H9 (cell line): ENCODE measurements around the gene GPC6. TPM values are rescaled to one million over a fixed set of nuclear protein-coding genes. Genes with fewer than 3 reads are reported as not detected.

Experiments
- DNase-seq: peaks from one replicate; pipeline ENCODE4 v3.0.0-alpha.2; 2017
- H2AFZ ChIP-seq: one replicate; pipeline ENCODE4 v1.6.1; 2013; ENCODE audit warnings: mild to moderate bottlenecking, low read length, control low read depth, moderate library complexity
- H2AK5ac ChIP-seq: 2 replicates; pipeline ENCODE4 v1.6.1; 2013; ENCODE audit warnings: low read length, control low read depth, mixed read lengths; ENCODE audit not compliant: insufficient read length
- H2BK120ac ChIP-seq: one replicate; pipeline ENCODE4 v1.6.1; 2013; ENCODE audit warnings: low read depth, mild to moderate bottlenecking, low read length, control low read depth, inconsistent platforms; ENCODE audit not compliant: poor library complexity, severe bottlenecking
- H2BK12ac ChIP-seq: 2 replicates; pipeline ENCODE4 v1.6.1; 2013; ENCODE audit warnings: low read length, control low read depth, mixed read lengths, low read depth; ENCODE audit not compliant: insufficient read length
- H2BK15ac ChIP-seq: 2 replicates; pipeline ENCODE4 v1.6.1; 2013; ENCODE audit warnings: low read depth, low read length, control low read depth
- H2BK20ac ChIP-seq: one replicate; pipeline ENCODE4 v1.6.1; 2013; ENCODE audit warnings: low read depth, mild to moderate bottlenecking, low read length, control low read depth, inconsistent platforms; ENCODE audit not compliant: poor library complexity, severe bottlenecking
- H2BK5ac ChIP-seq: 2 replicates; pipeline ENCODE4 v1.6.1; 2013; ENCODE audit warnings: low read length, control low read depth, mixed read lengths; ENCODE audit not compliant: insufficient read length
- H3K14ac ChIP-seq: 2 replicates; pipeline ENCODE4 v1.6.1; 2013; ENCODE audit warnings: low read length, control low read depth; ENCODE audit not compliant: insufficient read depth
- H3K18ac ChIP-seq: 2 replicates; pipeline ENCODE4 v1.6.1; 2013; ENCODE audit warnings: low read depth, mild to moderate bottlenecking, mixed read lengths, low read length, control low read depth; ENCODE audit not compliant: insufficient read length
- H3K23ac ChIP-seq: 2 replicates; pipeline ENCODE4 v1.6.1; 2013; ENCODE audit warnings: low read length, control low read depth, mixed read lengths, low read depth; ENCODE audit not compliant: insufficient read length
- H3K23me2 ChIP-seq: 2 replicates; pipeline ENCODE4 v1.6.1; 2013; ENCODE audit warnings: low read depth, mild to moderate bottlenecking, mixed read lengths, low read length, control low read depth; ENCODE audit not compliant: insufficient read length, poor library complexity, severe bottlenecking
- H3K27ac ChIP-seq: 2 replicates; pipeline ENCODE4 v1.5.1; 2013; ENCODE audit warnings: low read length, control low read depth, mixed read lengths, low read depth; ENCODE audit not compliant: insufficient read length
- H3K27me3 ChIP-seq: 2 replicates; pipeline ENCODE4 v1.6.1; 2013; ENCODE audit warnings: low read length, control low read depth, inconsistent platforms; ENCODE audit not compliant: insufficient read depth
- H3K4ac ChIP-seq: 2 replicates; pipeline ENCODE4 v1.6.1; 2013; ENCODE audit warnings: low read depth, mild to moderate bottlenecking, control low read depth, inconsistent platforms, low read length, moderate library complexity
- H3K4me1 ChIP-seq: 2 replicates; pipeline ENCODE4 v1.6.1; 2013; ENCODE audit warnings: low read length, control low read depth, inconsistent platforms; ENCODE audit not compliant: insufficient read depth
- H3K4me2 ChIP-seq: 2 replicates; pipeline ENCODE4 v1.6.1; 2013; ENCODE audit warnings: low read length, control low read depth, mixed read lengths; ENCODE audit not compliant: insufficient read length, insufficient read depth
- H3K56ac ChIP-seq: 2 replicates; pipeline ENCODE4 v1.6.1; 2013; ENCODE audit warnings: low read depth, mild to moderate bottlenecking, mixed read lengths, low read length, control low read depth; ENCODE audit not compliant: insufficient read length
- H3K79me1 ChIP-seq: 2 replicates; pipeline ENCODE4 v1.6.1; 2013; ENCODE audit warnings: low read depth, mild to moderate bottlenecking, moderate library complexity, low read length, control low read depth, inconsistent platforms; ENCODE audit not compliant: insufficient read depth, poor library complexity, severe bottlenecking
- H3K79me2 ChIP-seq: 2 replicates; pipeline ENCODE4 v1.6.1; 2013; ENCODE audit warnings: low read length, control low read depth, inconsistent platforms; ENCODE audit not compliant: insufficient read depth
- H3K9ac ChIP-seq: 2 replicates; pipeline ENCODE4 v1.6.1; 2013; ENCODE audit warnings: low read length, control low read depth, mixed read lengths; ENCODE audit not compliant: insufficient read length; ENCODE audit errors: extremely low read depth
- H3K9me3 ChIP-seq: one replicate; pipeline ENCODE4 v1.6.1; 2013; ENCODE audit warnings: low read depth, low read length, inconsistent platforms; ENCODE audit not compliant: control insufficient read depth
- H3T11ph ChIP-seq: one replicate; pipeline ENCODE4 v1.6.1; 2013; ENCODE audit warnings: mild to moderate bottlenecking, low read length, control low read depth, inconsistent platforms
- H4K20me1 ChIP-seq: one replicate; pipeline ENCODE4 v1.6.1; 2013; ENCODE audit not compliant: control insufficient read depth, insufficient read length, insufficient read depth
- H4K5ac ChIP-seq: 2 replicates; pipeline ENCODE4 v1.6.1; 2013; ENCODE audit warnings: low read depth, mild to moderate bottlenecking, mixed read lengths, low read length, control low read depth; ENCODE audit not compliant: insufficient read length
- H4K8ac ChIP-seq: replicated peaks from 2 replicates; pipeline ENCODE4 v1.6.1; 2013; ENCODE audit warnings: low read length, control low read depth, mixed read lengths, low read depth; ENCODE audit not compliant: insufficient read length
- H4K91ac ChIP-seq: 2 replicates; pipeline ENCODE4 v1.6.1; 2013; ENCODE audit warnings: low read depth, mild to moderate bottlenecking, moderate library complexity, mixed read lengths, low read length, control low read depth; ENCODE audit not compliant: insufficient read length
- H3K27ac Mint-ChIP-seq, 3 experiments: 2 replicates in 2 of 3; 3 replicates in 1 of 3; pipeline ENCODE4 v1.8.0; 2020 to 2021; ENCODE audit warnings: mixed read lengths in 3 of 3, mild to moderate bottlenecking in 1 of 3, moderate library complexity in 1 of 3
- H3K27me3 Mint-ChIP-seq: 2 replicates; pipeline ENCODE4 v1.8.0; 2021; ENCODE audit warnings: low read depth, mild to moderate bottlenecking, moderate library complexity, mixed read lengths
- H3K36me3 Mint-ChIP-seq, 3 experiments: 2 replicates in 2 of 3; 3 replicates in 1 of 3; pipeline ENCODE4 v1.8.0; 2020 to 2021; ENCODE audit warnings: low read depth in 3 of 3, mixed read lengths in 3 of 3; ENCODE audit not compliant: insufficient read depth in 1 of 3
- H3K4me1 Mint-ChIP-seq, 2 experiments: 2 replicates each; pipeline ENCODE4 v1.8.0; 2020; ENCODE audit warnings: mixed read lengths in 2 of 2
- H3K4me3 Mint-ChIP-seq, 2 experiments: 2 replicates in 1 of 2; 3 replicates in 1 of 2; pipeline ENCODE4 v1.8.0; 2020 to 2021; ENCODE audit warnings: mild to moderate bottlenecking in 2 of 2, mixed read lengths in 2 of 2, moderate library complexity in 1 of 2
- H3K9me3 Mint-ChIP-seq, 2 experiments: 2 replicates in 1 of 2; 3 replicates in 1 of 2; pipeline ENCODE4 v1.8.0; 2020; ENCODE audit warnings: mild to moderate bottlenecking in 2 of 2, mixed read lengths in 2 of 2, moderate library complexity in 1 of 2
- CTCF ChIP-seq: fragments of 200-600 bp; sonication (generic); conservative IDR thresholded peaks from 3 replicates; pipeline ENCODE4 v1.8.0; 2021; ENCODE audit warnings: antibody characterized with exemption, mild to moderate bottlenecking
- WGBS: extraction: QIAGEN DNeasy Blood & Tissue Kit; methylation state at CpG from one replicate; pipeline ENCODE4 v1.1.7; 2013; ENCODE audit warnings: missing lambda C conversion rate, low lambda C conversion rate, mixed read lengths; ENCODE audit not compliant: insufficient read length; ENCODE audit errors: extremely low coverage; 5-methylcytosine and 5-hydroxymethylcytosine counted together
- total RNA-seq: library from RNA; stranded (reverse); gene quantifications from 2 replicates; pipeline ENCODE4 v1.2.1, GENCODE V29; 2021

GPC6 gene
- total RNA-seq, 1 experiment from 2014 or later: 15.6 TPM

- no CpG with 5 or more reads among the region's 1 CpG for WGBS
- Histone ChIP-seq H3K18ac (no peak overlapping the region), H2BK5ac (no peak overlapping the region), H2BK12ac (no peak overlapping the region), H2BK120ac (no peak overlapping the region), H3K23me2 (no peaks in the 10 kb centered on the region), H2BK20ac (no peak overlapping the region), H3K79me2 (no peaks in the 10 kb centered on the region), H2AFZ (no peak overlapping the region), H3K27ac (no peak overlapping the region), H4K20me1 (no peaks in the 10 kb centered on the region), H4K8ac (no peak overlapping the region), H3K9ac (no peak overlapping the region), H2AK5ac (no peak overlapping the region), H3K79me1 (no peaks in the 10 kb centered on the region), H3K14ac (no peak overlapping the region), H3K4me2 (no peak overlapping the region), H4K91ac (no peak overlapping the region), H3T11ph (no peak overlapping the region), H3K4me1 (no peaks in the 10 kb centered on the region), H3K9me3 (no peaks in the 10 kb centered on the region), H3K56ac (no peak overlapping the region), H3K4ac (no peak overlapping the region), H2BK15ac (no peak overlapping the region), H3K27me3 (no peaks in the 10 kb centered on the region), H3K23ac (no peak overlapping the region), H4K5ac (no peak overlapping the region)
- Mint-ChIP-seq H3K4me3 (no peak overlapping the region), H3K4me1 (no peaks in the 10 kb centered on the region), H3K27ac (no peak overlapping the region), H3K9me3 (no peaks in the 10 kb centered on the region), H3K36me3 (no peaks in the 10 kb centered on the region), H3K27me3 (no peaks in the 10 kb centered on the region)
- TF ChIP-seq CTCF: no peak
- no peak for DNase-seq
Observed at GRCh38 chr13:93685900-93686299, 459.3 kb downstream of the GPC6 start.
